Thyroid gland (tissue), 4 donors: ENCODE measurements around the gene COL26A1. TPM values are rescaled to one million over a fixed set of nuclear protein-coding genes. Genes with fewer than 3 reads are reported as not detected.

Experiments used
- DNase-seq, 2 donors: peaks; one replicate each; pipeline ENCODE4 v3.0.0-alpha.2; 2019
- H3K27ac ChIP-seq, 3 donors: fragments of 200-600 bp; sonication (generic); 1 replicate in 2 of 3; 2 replicates in 1 of 3; pipeline ENCODE4 v1.5.1; 2016 to 2019; ENCODE audit warnings: mild to moderate bottlenecking in 1 of 3, moderate library complexity in 1 of 3
- H3K27me3 ChIP-seq: fragments of 200-600 bp; sonication (generic); one replicate; pipeline ENCODE4 v1.5.1; 2019
- H3K36me3 ChIP-seq, 2 donors: fragments of 200-600 bp; sonication (generic); one replicate each; pipeline ENCODE4 v1.5.1; 2016 to 2019
- H3K4me1 ChIP-seq, 2 donors: fragments of 200-600 bp; sonication (generic); one replicate each; pipeline ENCODE4 v1.5.1; 2017 to 2019
- H3K4me3 ChIP-seq, 3 donors: fragments of 200-600 bp; sonication (generic); replicated peaks in 1 of 3; 1 replicate in 2 of 3; 2 replicates in 1 of 3; pipeline ENCODE4 v1.5.1; 2016; ENCODE audit warnings: mild to moderate bottlenecking in 1 of 3
- H3K9me3 ChIP-seq: fragments of 200-600 bp; sonication (generic); one replicate; pipeline ENCODE4 v1.5.1; 2017
- CTCF ChIP-seq, 6 experiments: fragments of 200-600 bp in 3 of 6; fragments of 450-650 bp in 3 of 6; sonication (generic) in 3 of 6; IDR thresholded peaks; one replicate each; pipeline ENCODE4 v1.5.1; 2016 to 2019; ENCODE audit warnings: antibody characterized with exemption in 6 of 6, mild to moderate bottlenecking in 2 of 6, inconsistent platforms in 1 of 6, moderate library complexity in 1 of 6
- POLR2A ChIP-seq, 2 donors: fragments of 450-650 bp; IDR thresholded peaks; one replicate each; pipeline ENCODE4 v1.6.1; 2017; ENCODE audit warnings: antibody characterized with exemption in 2 of 2, mild to moderate bottlenecking in 2 of 2, moderate library complexity in 1 of 2
- WGBS, 2 donors: methylation state at CpG; one replicate each; pipeline ENCODE4 v1.1.5; 2017; 5-methylcytosine and 5-hydroxymethylcytosine counted together
- intact Hi-C: fragments of 100-400 bp; cut with DNase I; formaldehyde crosslinking; loops from one replicate; pipeline ENCODE4 v1.15.1; 2023
- total RNA-seq, 4 donors: library from RNA; depleted of rRNA; stranded (reverse); fragments of >200 nt; gene quantifications; one replicate each; pipeline ENCODE4 v1.2.3, GENCODE V29; 2016

COL26A1 gene
- total RNA-seq, 4 donors from 2014 or later, result not detected

- TF ChIP-seq CTCF (IDR thresholded peaks at IDR 0.05), result no peak
- 79 to 81% methylated on average over 7 of the region's 7 CpGs for WGBS, 2 donors
- Histone ChIP-seq H3K36me3 (no peaks in the 10 kb centered on the region), H3K27me3 (no peaks in the 10 kb centered on the region), H3K4me1 (no peaks in the 10 kb centered on the region), H3K4me3 (no peak overlapping the region), H3K9me3 (no peaks in the 10 kb centered on the region), H3K27ac (no peak overlapping the region)
- intact Hi-C loops, result no loop called here
- no peak for DNase-seq
These were observed 32.7 kb downstream of the COL26A1 start for GRCh38 chr7:101395376-101395775.

GRCh38 chr7:101397243-101397642, 34.6 kb downstream of the COL26A1 start:
- Histone ChIP-seq H3K27ac (no peak overlapping the region), H3K36me3 (no peaks in the 10 kb centered on the region), H3K27me3 (no peaks in the 10 kb centered on the region), H3K9me3 (no peaks in the 10 kb centered on the region), H3K4me1 (peaks cover 2 to 6% of the 10 kb centered on the region in 2 donors), H3K4me3 (no peak overlapping the region)
- TF ChIP-seq POLR2A (IDR thresholded peaks at IDR 0.05) (no peak), CTCF (IDR thresholded peaks at IDR 0.05) (no peak)
- DNase-seq, result no peak
- intact Hi-C loops, result no loop called here

- Histone ChIP-seq H3K36me3 (no peaks in the 10 kb centered on the region), H3K4me3 (no peak overlapping the region), H3K9me3 (no peaks in the 10 kb centered on the region), H3K27ac (no peak overlapping the region), H3K27me3 (no peaks in the 10 kb centered on the region), H3K4me1 (peaks cover 5 to 7% of the 10 kb centered on the region in 2 donors)
- 85 to 86% methylated on average over 1 of the region's 1 CpG for WGBS, 2 donors
- intact Hi-C loops, result no loop called here
- TF ChIP-seq POLR2A (IDR thresholded peaks at IDR 0.05) (no peak), CTCF (IDR thresholded peaks at IDR 0.05) (no peak)
- no peak for DNase-seq
These were observed 35.2 kb downstream of the COL26A1 start for GRCh38 chr7:101397770-101398324.

GRCh38 chr7:101398396-101399289, 36.0 kb downstream of the COL26A1 start:
- 76 to 78% methylated on average over 22 of the region's 22 CpGs for WGBS, 2 donors
- Histone ChIP-seq H3K4me3 (no peak overlapping the region), H3K27ac (no peak overlapping the region), H3K36me3 (no peaks in the 10 kb centered on the region), H3K4me1 (peaks cover 5 to 7% of the 10 kb centered on the region in 2 donors), H3K27me3 (no peaks in the 10 kb centered on the region), H3K9me3 (no peaks in the 10 kb centered on the region)
- intact Hi-C loops, result no loop called here
- DNase-seq, result no peak
- TF ChIP-seq POLR2A (IDR thresholded peaks at IDR 0.05) (no peak), CTCF (IDR thresholded peaks at IDR 0.05) (no peak)

GRCh38 chr7:101399759-101400158, 37.1 kb downstream of the COL26A1 start:
- Histone ChIP-seq H3K27ac (no peak overlapping the region), H3K27me3 (no peaks in the 10 kb centered on the region), H3K4me3 (no peak overlapping the region), H3K9me3 (no peaks in the 10 kb centered on the region), H3K4me1 (peaks cover 5 to 7% of the 10 kb centered on the region in 2 donors), H3K36me3 (no peaks in the 10 kb centered on the region)
- WGBS, 2 donors, result 64 to 70% methylated on average over 6 of the region's 6 CpGs
- DNase-seq, result no peak
- intact Hi-C loops, result no loop called here
- TF ChIP-seq POLR2A (IDR thresholded peaks at IDR 0.05) (no peak), CTCF (IDR thresholded peaks at IDR 0.05) (no peak)
